Frontal cortex (tissue), 4 donors: ENCODE measurements around the gene GOSR1. TPM values are rescaled to one million over a fixed set of nuclear protein-coding genes. Genes with fewer than 3 reads are reported as not detected.
"Not testable (repeated sequence)": the region's sequence is repeated elsewhere in the genome, so short reads cannot be mapped to it uniquely, and the experiment has no call there.

ENCODE experiments used
- DNase-seq, 2 donors: peaks; one replicate each; pipeline ENCODE4 v3.0.0; 2012; ENCODE audit warnings: low spot score in 2 of 2
- FAIRE-seq: peaks from 2 replicates; lab custom pipeline; 2012; peaks lifted over from hg19 to GRCh38; lab: Jason Lieb, UNC
- total RNA-seq: library from RNA; depleted of rRNA; stranded (reverse); fragments of >200 nt; gene quantifications from one replicate; pipeline ENCODE4 v1.2.3, GENCODE V29; 2014
- donor health status: control.
- donor health status: control.
- donor health status: control.

The GOSR1 gene
- total RNA-seq, 1 donor from 2014 or later: 28.5 TPM

DNA sequence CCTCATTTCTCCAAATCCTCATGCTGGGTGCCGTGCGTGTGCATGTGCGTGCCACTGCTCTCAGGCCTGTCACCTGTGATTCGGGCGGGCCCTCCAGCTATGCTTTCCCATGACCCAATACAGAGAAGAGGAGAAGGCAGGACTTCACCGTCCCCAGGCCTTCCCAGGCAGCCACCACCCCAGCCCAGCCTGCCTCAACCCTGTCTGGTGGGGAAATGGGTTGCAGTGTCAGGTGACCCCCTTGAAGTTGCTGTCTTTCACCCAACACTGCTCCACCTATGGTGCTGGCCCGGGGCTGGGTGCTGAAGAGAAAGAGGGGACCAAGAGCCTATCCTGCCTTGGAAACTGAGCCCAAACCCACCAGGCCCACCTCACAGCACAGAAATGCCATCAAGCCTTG lies 94.7 kb downstream of the GOSR1 start:
- no peak for FAIRE-seq

DNA sequence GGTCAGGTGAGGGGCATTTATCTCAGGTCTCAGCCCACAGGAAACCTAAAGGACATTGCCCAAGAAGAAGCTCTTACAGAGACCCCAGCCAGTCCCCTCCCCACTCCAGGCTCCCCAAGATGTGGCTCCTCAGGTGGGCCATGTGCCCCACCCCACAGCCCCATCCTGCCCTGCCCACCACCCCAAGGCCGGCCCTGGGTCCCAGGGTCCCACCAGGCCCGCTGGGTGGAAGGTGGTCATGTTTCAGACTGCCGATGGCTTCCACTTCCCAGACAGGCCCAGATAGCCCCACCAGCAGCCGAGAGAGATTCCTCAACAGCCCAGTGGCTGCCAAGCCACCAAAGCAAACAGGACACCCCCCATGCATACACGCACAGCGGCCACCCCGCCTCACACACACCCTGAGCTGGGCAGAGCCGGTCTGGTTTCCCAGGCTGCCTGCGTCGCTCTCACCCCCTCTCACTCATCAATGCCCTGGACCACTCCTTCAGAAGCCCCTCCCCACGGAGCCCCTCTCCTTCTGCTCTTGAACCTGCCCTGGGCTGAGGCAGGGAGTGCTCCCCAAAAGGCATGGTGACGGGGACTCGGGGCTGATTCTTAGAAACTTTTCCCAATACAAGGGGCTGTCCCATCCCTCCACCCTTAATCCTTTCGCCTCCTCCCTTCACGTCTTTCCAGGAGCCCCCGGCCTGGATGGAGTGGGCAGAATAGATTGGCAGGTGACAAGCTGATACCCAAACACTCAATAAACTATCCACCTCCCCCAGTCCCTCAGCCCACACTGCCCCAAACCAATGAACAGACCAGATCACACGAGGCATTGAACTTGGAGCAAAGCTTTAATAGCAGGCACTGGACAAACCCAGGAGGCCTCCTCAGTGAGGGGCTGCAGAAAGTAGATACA lies 95.7 kb downstream of the GOSR1 start:
- not testable (repeated sequence) for DNase-seq, FAIRE-seq

More for the DNA sequence above, 94.7 kb downstream of the GOSR1 start:
- DNase-seq: no peak

DNA sequence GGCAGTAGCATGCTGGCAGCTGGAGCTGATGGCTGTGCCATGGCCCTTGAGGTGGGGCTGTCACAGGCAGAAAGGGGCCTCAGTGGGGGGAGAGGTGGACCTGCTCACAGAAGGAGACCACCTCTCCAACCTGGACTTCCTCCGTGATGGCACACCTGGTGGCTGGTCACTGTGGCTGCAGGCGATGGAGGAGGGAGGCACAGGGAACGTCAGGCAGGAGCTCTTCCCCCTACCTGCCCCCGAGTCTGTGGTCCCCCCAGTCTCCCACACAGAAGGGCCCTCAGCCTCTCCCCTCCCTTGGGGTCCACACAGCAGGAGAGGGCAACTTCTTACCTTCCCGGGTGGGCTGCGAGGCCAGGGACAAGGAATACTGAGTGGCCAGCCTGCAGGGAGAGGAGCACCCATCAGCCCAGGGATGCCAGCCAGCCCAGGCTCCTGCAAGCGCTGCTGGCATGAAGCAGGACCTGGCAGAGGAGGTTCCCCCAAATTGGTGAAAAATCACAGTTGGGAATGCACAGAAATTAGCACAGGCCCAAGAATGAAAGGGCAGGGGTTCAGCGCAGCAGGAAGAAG lies 96.5 kb downstream of the GOSR1 start:
- FAIRE-seq: no peak
- DNase-seq: no peak

DNA sequence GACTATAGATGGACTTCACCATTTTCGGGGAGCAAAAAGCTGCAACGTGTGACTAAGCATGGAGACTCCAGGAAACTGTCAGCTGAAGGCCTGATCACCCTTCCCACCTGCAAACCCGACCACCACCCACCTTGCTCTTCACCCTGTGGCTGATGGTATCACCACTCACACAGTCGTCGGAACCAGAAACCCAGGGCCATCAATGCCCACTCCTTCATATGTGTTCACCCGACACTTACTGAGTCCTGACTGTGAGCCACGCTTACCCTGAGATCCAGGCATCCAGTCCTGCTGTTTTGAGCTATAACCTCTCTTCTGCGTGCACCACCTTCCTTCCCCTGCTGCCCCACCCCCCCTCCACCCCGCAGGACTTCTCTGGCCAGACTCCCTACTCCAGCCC lies 97.1 kb downstream of the GOSR1 start:
- DNase-seq, FAIRE-seq: not testable (repeated sequence)

DNA sequence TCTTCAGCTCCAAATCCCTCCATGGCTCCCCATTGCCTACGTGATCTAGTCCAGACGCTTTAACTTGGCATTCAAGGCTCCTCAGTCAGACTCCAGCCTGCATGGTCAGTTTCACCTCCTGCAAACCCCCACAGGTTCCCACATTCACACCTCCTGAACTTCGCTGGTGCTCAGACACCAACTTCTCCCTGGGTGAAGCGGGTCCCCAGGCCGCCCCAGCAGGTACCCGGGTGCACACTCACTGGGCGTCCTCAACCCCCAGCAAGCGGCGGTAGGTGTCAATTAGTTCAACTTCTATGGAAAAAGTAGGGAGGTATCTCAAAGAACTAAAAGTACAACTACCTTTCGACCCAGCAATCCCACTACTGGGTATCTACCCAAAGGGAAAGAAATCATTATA lies 97.6 kb downstream of the GOSR1 start:
- not testable (repeated sequence) for FAIRE-seq, DNase-seq

DNA sequence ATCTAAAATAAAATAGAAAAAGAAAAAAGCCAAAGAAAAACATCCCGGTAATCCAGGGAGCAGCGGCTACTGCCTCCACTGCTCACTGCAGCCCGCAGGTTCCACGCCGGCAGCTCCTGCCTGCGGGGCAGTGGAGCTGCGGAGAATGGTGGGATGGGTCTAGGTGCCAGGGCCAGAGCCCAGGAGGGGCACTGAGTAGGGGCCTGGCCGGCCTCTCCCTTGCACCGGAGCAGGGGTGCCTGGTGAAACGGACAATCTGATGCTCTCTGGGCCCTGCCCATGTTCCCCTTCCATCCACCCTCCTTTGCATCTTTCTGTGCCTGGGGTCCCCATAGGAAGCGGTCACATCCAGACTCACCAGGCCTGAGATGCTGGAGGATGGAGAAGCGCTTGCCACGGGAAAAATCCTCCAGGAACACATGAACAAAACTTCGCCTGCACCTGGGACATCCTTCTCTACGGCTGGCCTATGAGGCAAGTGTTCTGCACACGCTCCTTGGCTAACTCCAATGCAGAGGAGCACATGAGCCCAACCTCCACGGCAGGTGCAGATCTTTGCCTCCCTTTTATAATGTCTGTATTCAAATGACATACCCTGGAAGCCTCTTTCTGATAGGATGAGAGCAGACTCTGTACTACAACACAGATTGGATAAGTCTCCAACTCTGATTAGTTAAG lies 98.6 kb downstream of the GOSR1 start:
- DNase-seq, FAIRE-seq: not testable (repeated sequence)

DNA sequence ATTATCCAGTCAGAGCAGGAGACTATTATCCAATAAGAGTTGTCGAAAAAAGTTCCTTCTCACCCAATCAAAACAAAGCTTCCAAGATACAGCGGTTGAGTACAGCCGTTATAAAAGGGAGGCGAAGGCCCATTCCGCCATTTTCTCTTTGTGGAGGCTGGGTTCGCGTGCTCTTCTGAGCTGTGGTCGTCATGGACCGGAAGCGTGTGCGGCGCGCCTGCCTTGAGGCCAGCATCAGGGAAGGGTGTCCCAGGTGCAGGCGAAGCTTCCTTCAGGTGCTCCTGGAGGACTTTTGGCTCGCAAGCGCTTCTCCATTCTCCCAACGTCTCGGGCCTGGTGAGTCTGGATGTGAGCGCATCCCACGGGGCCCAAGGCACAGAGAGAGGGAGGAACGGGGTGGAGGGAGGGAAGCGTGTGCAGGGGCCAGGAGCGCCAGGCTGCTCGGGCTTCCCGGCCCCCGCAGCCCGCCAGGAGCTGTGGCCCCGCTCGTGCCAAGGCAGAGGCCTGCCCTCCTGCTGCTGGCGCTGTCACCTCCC lies 99.2 kb downstream of the GOSR1 start:
- FAIRE-seq (no peak), DNase-seq (no peak)

Other genes starting within 250 kb of the GOSR1 start
- 1.2 TPM for gene SLC6A4, start 241.7 kb upstream of the GOSR1 start, total RNA-seq
- gene BLMH, start 185.5 kb upstream of the GOSR1 start, total RNA-seq: 48.5 TPM
- gene TMIGD1, start 143.4 kb upstream of the GOSR1 start, total RNA-seq: not detected
- gene CPD, start 98.5 kb upstream of the GOSR1 start, total RNA-seq: 71.7 TPM